GM23338 (cell line): ENCODE data around the gene HARS1. TPM values are rescaled to one million over a fixed set of nuclear protein-coding genes. Genes with fewer than 3 reads are reported as not detected.

Experiments
- ATAC-seq: fragments of 200-7000 bp; cut with Tn5 transposase; 3 replicates; pipeline ENCODE4 v1.9.1; 2020
- DNase-seq: peaks from one replicate; pipeline ENCODE4 v3.0.0-alpha.2; 2015; ENCODE audit warnings: low spot score
- H2AFZ ChIP-seq: fragments of 200-600 bp; sonication (generic); 2 replicates; pipeline ENCODE4 v1.8.0; 2016; ENCODE audit warnings: antibody characterized with exemption, mild to moderate bottlenecking, moderate library complexity
- H3F3A ChIP-seq: fragments of 200-600 bp; sonication (generic); replicated peaks from 2 replicates; pipeline ENCODE4 v1.8.0; 2017; ENCODE audit warnings: antibody characterized with exemption, mixed run types, low read depth
- H3K27ac ChIP-seq: fragments of 200-600 bp; sonication (generic); 2 replicates; pipeline ENCODE4 v1.6.1; 2016; ENCODE audit warnings: low read depth
- H3K27me3 ChIP-seq: fragments of 200-600 bp; sonication (generic); 2 replicates; pipeline ENCODE4 v1.8.0; 2016; ENCODE audit warnings: mild to moderate bottlenecking, mixed run types, moderate library complexity; ENCODE audit not compliant: insufficient read depth
- H3K36me3 ChIP-seq: fragments of 200-600 bp; sonication (generic); 2 replicates; pipeline ENCODE4 v1.8.0; 2016; ENCODE audit warnings: mild to moderate bottlenecking; ENCODE audit not compliant: insufficient read depth
- H3K4me1 ChIP-seq: fragments of 200-600 bp; sonication (generic); 2 replicates; pipeline ENCODE4 v1.8.0; 2016; ENCODE audit warnings: mild to moderate bottlenecking, moderate library complexity; ENCODE audit not compliant: insufficient read depth
- H3K4me2 ChIP-seq: fragments of 200-600 bp; sonication (generic); 2 replicates; pipeline ENCODE4 v1.7.1; 2017; ENCODE audit warnings: mixed run types
- H3K4me3 ChIP-seq: fragments of 200-600 bp; sonication (generic); 2 replicates; pipeline ENCODE4 v1.6.1; 2016; ENCODE audit warnings: mixed run types
- H3K79me2 ChIP-seq: fragments of 200-600 bp; sonication (generic); replicated peaks from 2 replicates; pipeline ENCODE4 v1.8.0; 2017; ENCODE audit warnings: mild to moderate bottlenecking; ENCODE audit not compliant: insufficient read depth
- H3K9me2 ChIP-seq: fragments of 200-600 bp; sonication (generic); 2 replicates; pipeline ENCODE4 v1.8.0; 2017; ENCODE audit not compliant: insufficient read depth
- H4K20me1 ChIP-seq: fragments of 200-600 bp; sonication (generic); replicated peaks from 2 replicates; pipeline ENCODE4 v1.8.0; 2017; ENCODE audit warnings: mild to moderate bottlenecking; ENCODE audit not compliant: insufficient read depth
- H3K27ac Mint-ChIP-seq: 2 replicates; pipeline ENCODE4 v1.8.0; 2020; ENCODE audit warnings: inconsistent platforms, mild to moderate bottlenecking, moderate library complexity, mixed read lengths
- H3K27me3 Mint-ChIP-seq: 3 replicates; pipeline ENCODE4 v1.8.0; 2022; ENCODE audit warnings: low read depth, mild to moderate bottlenecking, moderate library complexity, mixed read lengths, inconsistent platforms; ENCODE audit not compliant: insufficient read depth, poor library complexity
- H3K36me3 Mint-ChIP-seq: 3 replicates; pipeline ENCODE4 v1.8.0; 2021; ENCODE audit warnings: low read depth, mild to moderate bottlenecking, inconsistent platforms, moderate library complexity, mixed read lengths
- H3K4me1 Mint-ChIP-seq: 3 replicates; pipeline ENCODE4 v1.8.0; 2020; ENCODE audit warnings: mild to moderate bottlenecking, inconsistent platforms, mixed read lengths
- H3K4me3 Mint-ChIP-seq: 3 replicates; pipeline ENCODE4 v1.8.0; 2021; ENCODE audit warnings: moderate library complexity, mild to moderate bottlenecking, inconsistent platforms, mixed read lengths
- H3K9me3 Mint-ChIP-seq: 3 replicates; pipeline ENCODE4 v1.8.0; 2020; ENCODE audit warnings: moderate library complexity, mild to moderate bottlenecking, inconsistent platforms, mixed read lengths
- CREB1 ChIP-seq: fragments of 250-450 bp; sonication (Bioruptor Pico); IDR thresholded peaks from 2 replicates; pipeline ENCODE4 v1.5.0; 2020; ENCODE audit warnings: low read depth, mild to moderate bottlenecking, moderate library complexity
- EZH2 ChIP-seq: fragments of 200-600 bp; sonication (generic); IDR thresholded peaks from one replicate; pipeline ENCODE4 v1.8.0; 2017; ENCODE audit warnings: antibody characterized with exemption, mild to moderate bottlenecking, low read depth; ENCODE audit not compliant: unreplicated experiment
- EZH2phosphoT487 ChIP-seq: fragments of 200-600 bp; sonication (generic); IDR thresholded peaks from one replicate; pipeline ENCODE4 v1.8.1; 2018; ENCODE audit warnings: antibody characterized with exemption; ENCODE audit not compliant: unreplicated experiment
- NANOG ChIP-seq: IDR thresholded peaks from 2 replicates; pipeline ENCODE4 v1.6.1; 2016; ENCODE audit warnings: antibody characterized with exemption, borderline replicate concordance
- POLR2AphosphoS5 ChIP-seq: IDR thresholded peaks from 2 replicates; pipeline ENCODE4 v1.6.1; 2016; ENCODE audit warnings: antibody characterized with exemption, low read depth
- REST ChIP-seq: IDR thresholded peaks from one replicate; pipeline ENCODE4 v1.6.1; 2018; ENCODE audit warnings: antibody characterized with exemption; ENCODE audit not compliant: unreplicated experiment
- STAT1 ChIP-seq: IDR thresholded peaks from one replicate; pipeline ENCODE4 v1.6.1; 2016; ENCODE audit warnings: antibody characterized with exemption; ENCODE audit not compliant: unreplicated experiment
- ZNF114 ChIP-seq: fragments of 250-450 bp; sonication (Bioruptor Pico); IDR thresholded peaks from 2 replicates; pipeline ENCODE4 v1.5.0; 2020; ENCODE audit warnings: mild to moderate bottlenecking, moderate library complexity
- polyA plus RNA-seq: library from polyadenylated mRNA; unstranded; fragments of >200 nt; fragmentation: Nextera tagmentation; extraction: Ambion mirVana; gene quantifications from 2 replicates; pipeline ENCODE4 v1.2.1, GENCODE V29; 2016
- total RNA-seq: library from RNA; depleted of rRNA; stranded (reverse); fragments of >200 nt; shearing (Covaris generic); gene quantifications from 2 replicates; pipeline ENCODE4 v1.2.3, GENCODE V29; 2014
- TF ChIP-seq, protein P1 (sequence below), 2 experiments: fragments of 200-600 bp in 1 of 2; sonication (generic) in 1 of 2; conservative IDR thresholded peaks; 2 replicates each; pipeline versions ENCODE4 v1.5.1 to v1.6.1; 2016 to 2017; ENCODE audit warnings: antibody characterized with exemption in 2 of 2, low read depth in 2 of 2, mild to moderate bottlenecking in 2 of 2, moderate library complexity in 1 of 2
- TF ChIP-seq, protein P2 (sequence below): IDR thresholded peaks from 2 replicates; pipeline ENCODE4 v1.6.1; 2016; ENCODE audit warnings: antibody characterized with exemption

Gene HARS1
- total and polyA plus RNA-seq, 2 experiments from 2014 or later, result 51.6 to 57.8 TPM

DNA sequence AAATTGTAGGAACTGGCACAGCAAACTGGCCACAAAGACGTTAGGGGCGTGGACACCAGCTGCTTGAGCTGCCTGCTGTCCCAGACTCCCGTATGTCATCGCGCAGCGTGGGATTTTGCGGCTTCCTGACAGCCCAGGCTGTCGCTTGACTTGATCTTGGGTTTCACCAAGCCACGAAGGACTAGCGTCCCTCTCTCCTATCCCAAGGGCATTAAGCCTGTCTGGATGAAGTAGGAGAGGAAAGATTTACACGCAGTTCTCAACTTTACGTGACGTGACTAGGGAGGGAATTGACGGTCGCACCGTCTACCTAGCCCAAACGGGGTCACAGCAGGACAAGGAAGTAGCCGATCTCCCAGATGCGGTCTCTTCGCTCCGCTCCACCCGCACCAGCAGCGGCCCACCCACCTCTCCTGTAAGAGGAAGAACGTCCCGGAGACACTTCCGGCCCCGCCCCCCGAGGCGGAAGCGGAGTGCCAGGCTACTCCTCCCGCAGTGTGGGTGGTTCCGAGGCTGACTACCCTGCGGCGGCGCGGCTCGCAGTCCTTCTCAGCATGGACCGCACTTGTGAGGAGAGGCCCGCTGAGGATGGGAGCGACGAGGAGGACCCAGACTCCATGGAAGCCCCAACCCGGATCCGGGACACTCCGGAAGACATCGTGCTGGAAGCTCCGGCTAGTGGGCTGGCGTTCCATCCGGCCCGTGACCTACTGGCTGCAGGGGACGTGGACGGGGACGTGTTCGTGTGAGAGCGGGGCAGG is 26.6 kb downstream of the HARS1 start, which contains the start of gene WDR55:
Gene WDR55, plus strand, starts transcription at position 546 of the 761 bp plus-strand sequence. Its CDS starts 9 bp downstream, at position 555.
- peak within 1 kb of the TSS; percentile 86 for H3K4me2 ChIP-seq
- no peaks in the 10 kb centered on the region; the same call in 1 of the 2 replicates for H3F3A ChIP-seq
- H3K9me3 Mint-ChIP-seq, result no peaks in the 10 kb centered on the region; the same call in 2 of the 3 replicates
- H3K4me3 Mint-ChIP-seq, result peak within 1 kb of the TSS; percentile 99
- H3K4me3 ChIP-seq, result peak within 1 kb of the TSS; percentile 98
- peak; percentile 99 for ATAC-seq
- H4K20me1 ChIP-seq, result no peaks in the 10 kb centered on the region; the same call in 1 of the 2 replicates
- H3K4me1 Mint-ChIP-seq, result peaks cover 4% of the 10 kb centered on the region
- 0 out of 2 replicates have a peak within 1 kb of the TSS, but pooled peaks have one; percentile 75 for H3K27ac ChIP-seq
- H3K79me2 ChIP-seq, result peaks cover 25% of the 10 kb centered on the region
- H3K27ac Mint-ChIP-seq, result peak within 1 kb of the TSS; percentile 96
- peak within 1 kb of the TSS; percentile 99 for H2AFZ ChIP-seq
- peaks cover 6% of the 10 kb centered on the region for H3K27me3 Mint-ChIP-seq
- peaks cover 22% of the 10 kb centered on the region for H3K36me3 ChIP-seq
- no peaks in the 10 kb centered on the region for H3K4me1 ChIP-seq
- H3K9me2 ChIP-seq, result no peaks in the 10 kb centered on the region
- no peaks in the 10 kb centered on the region for H3K27me3 ChIP-seq
- peaks cover 70% of the 10 kb centered on the region for H3K36me3 Mint-ChIP-seq
- no peak for TF ChIP-seq REST
- peak; percentile 84 for TF ChIP-seq POLR2AphosphoS5
- TF ChIP-seq, protein P1, sequence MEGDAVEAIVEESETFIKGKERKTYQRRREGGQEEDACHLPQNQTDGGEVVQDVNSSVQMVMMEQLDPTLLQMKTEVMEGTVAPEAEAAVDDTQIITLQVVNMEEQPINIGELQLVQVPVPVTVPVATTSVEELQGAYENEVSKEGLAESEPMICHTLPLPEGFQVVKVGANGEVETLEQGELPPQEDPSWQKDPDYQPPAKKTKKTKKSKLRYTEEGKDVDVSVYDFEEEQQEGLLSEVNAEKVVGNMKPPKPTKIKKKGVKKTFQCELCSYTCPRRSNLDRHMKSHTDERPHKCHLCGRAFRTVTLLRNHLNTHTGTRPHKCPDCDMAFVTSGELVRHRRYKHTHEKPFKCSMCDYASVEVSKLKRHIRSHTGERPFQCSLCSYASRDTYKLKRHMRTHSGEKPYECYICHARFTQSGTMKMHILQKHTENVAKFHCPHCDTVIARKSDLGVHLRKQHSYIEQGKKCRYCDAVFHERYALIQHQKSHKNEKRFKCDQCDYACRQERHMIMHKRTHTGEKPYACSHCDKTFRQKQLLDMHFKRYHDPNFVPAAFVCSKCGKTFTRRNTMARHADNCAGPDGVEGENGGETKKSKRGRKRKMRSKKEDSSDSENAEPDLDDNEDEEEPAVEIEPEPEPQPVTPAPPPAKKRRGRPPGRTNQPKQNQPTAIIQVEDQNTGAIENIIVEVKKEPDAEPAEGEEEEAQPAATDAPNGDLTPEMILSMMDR (conservative IDR thresholded peaks at IDR 0.05; ENCODE audit: low read depth in 2 of 2), result no peak
- peak; percentile 69; the same call in 1 of the 2 replicates for TF ChIP-seq CREB1 (CRISPR knock-in tag)
- TF ChIP-seq, protein P2, sequence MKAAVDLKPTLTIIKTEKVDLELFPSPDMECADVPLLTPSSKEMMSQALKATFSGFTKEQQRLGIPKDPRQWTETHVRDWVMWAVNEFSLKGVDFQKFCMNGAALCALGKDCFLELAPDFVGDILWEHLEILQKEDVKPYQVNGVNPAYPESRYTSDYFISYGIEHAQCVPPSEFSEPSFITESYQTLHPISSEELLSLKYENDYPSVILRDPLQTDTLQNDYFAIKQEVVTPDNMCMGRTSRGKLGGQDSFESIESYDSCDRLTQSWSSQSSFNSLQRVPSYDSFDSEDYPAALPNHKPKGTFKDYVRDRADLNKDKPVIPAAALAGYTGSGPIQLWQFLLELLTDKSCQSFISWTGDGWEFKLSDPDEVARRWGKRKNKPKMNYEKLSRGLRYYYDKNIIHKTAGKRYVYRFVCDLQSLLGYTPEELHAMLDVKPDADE, result 0 out of 2 replicates have a peak, but pooled peaks have one; percentile 30
- DNase-seq, result peak; percentile 97

DNA sequence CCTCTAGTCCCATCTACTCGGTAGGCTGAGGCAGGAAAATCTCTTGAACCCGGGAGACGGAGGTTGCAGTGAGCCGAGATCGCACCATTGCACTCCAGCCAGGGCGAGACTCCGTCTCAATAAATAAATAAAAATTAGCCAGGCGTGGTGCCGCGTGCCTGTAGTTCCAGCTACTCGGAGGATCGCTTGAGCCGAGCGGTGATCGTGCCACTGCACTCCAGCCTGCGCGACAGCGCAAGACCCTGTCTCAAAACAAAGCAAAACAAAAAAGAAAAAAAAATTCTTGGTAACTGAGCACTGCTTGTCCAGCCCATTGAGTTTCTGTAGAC is 27.2 kb downstream of the HARS1 start:
- no peaks in the 10 kb centered on the region; the same call in 1 of the 2 replicates for H3F3A ChIP-seq
- H3K4me3 ChIP-seq, result peak overlapping the region; percentile 98
- no peaks in the 10 kb centered on the region for H3K27me3 ChIP-seq
- H3K4me1 ChIP-seq, result no peaks in the 10 kb centered on the region
- peak; percentile 7 for ATAC-seq
- peaks cover 4% of the 10 kb centered on the region for H3K4me1 Mint-ChIP-seq
- H3K36me3 ChIP-seq, result peaks cover 22% of the 10 kb centered on the region
- H3K27ac Mint-ChIP-seq, result peak overlapping the region; percentile 92; the same call in 1 of the 2 replicates
- H3K4me2 ChIP-seq, result peak overlapping the region; percentile 86
- H3K9me2 ChIP-seq, result no peaks in the 10 kb centered on the region
- H3K9me3 Mint-ChIP-seq, result no peaks in the 10 kb centered on the region; the same call in 2 of the 3 replicates
- H3K27me3 Mint-ChIP-seq, result peaks cover 5% of the 10 kb centered on the region
- H4K20me1 ChIP-seq, result no peaks in the 10 kb centered on the region; the same call in 1 of the 2 replicates
- peak overlapping the region; percentile 99 for H2AFZ ChIP-seq
- H3K4me3 Mint-ChIP-seq, result peak overlapping the region; percentile 99
- DNase-seq, result no peak
- H3K36me3 Mint-ChIP-seq, result peaks cover 70% of the 10 kb centered on the region
- H3K79me2 ChIP-seq, result peaks cover 25% of the 10 kb centered on the region
- no peak overlapping the region for H3K27ac ChIP-seq
- TF ChIP-seq EZH2 (no peak), ZNF114 (no peak), REST (no peak), NANOG (no peak), EZH2phosphoT487 (no peak), STAT1 (no peak), POLR2AphosphoS5 (no peak), CREB1 (CRISPR knock-in tag) (no peak)
- TF ChIP-seq, protein P2, result no peak
